Muscle layer of colon (tissue), 2 donors: Measurements from ENCODE around the gene VPS41.

Experiments
- H3K27ac ChIP-seq: one replicate; pipeline ENCODE4 v1.7.0; 2013; ENCODE audit warnings: low read depth, mild to moderate bottlenecking, low read length, moderate library complexity
- H3K27me3 ChIP-seq, 2 donors: one replicate each; pipeline ENCODE4 v1.7.0; 2013; ENCODE audit warnings: low read length in 2 of 2, mild to moderate bottlenecking in 2 of 2; ENCODE audit not compliant: insufficient read depth in 2 of 2, control insufficient read depth in 1 of 2
- H3K36me3 ChIP-seq: one replicate; pipeline ENCODE4 v1.7.0; 2013; ENCODE audit warnings: mild to moderate bottlenecking, low read length; ENCODE audit not compliant: insufficient read depth
- H3K4me1 ChIP-seq: one replicate; pipeline ENCODE4 v1.7.0; 2013; ENCODE audit warnings: mild to moderate bottlenecking, low read length; ENCODE audit not compliant: insufficient read depth
- H3K4me3 ChIP-seq, 2 donors: one replicate each; pipeline ENCODE4 v1.7.0; 2013; ENCODE audit warnings: low read length in 2 of 2, low read depth in 1 of 2, mild to moderate bottlenecking in 1 of 2, moderate library complexity in 1 of 2
- H3K9ac ChIP-seq: one replicate; pipeline ENCODE4 v1.7.0; 2013; ENCODE audit warnings: low read length
- H3K9me3 ChIP-seq: one replicate; pipeline ENCODE4 v1.7.0; 2013; ENCODE audit warnings: mild to moderate bottlenecking, low read length
- donor health status: abdominal sarcoma.
- donor health status: Adenocarcinoma of cecum.

VPS41 gene

GRCh38 chr7:38798552-38799267, 110.3 kb downstream of the VPS41 start:
- Histone ChIP-seq H3K36me3 (peaks cover 6% of the 10 kb centered on the region), H3K27ac (no peak overlapping the region), H3K9ac (no peak overlapping the region), H3K9me3 (no peaks in the 10 kb centered on the region), H3K27me3 (no peaks in the 10 kb centered on the region), H3K4me1 (no peaks in the 10 kb centered on the region), H3K4me3 (no peak overlapping the region)

DNA sequence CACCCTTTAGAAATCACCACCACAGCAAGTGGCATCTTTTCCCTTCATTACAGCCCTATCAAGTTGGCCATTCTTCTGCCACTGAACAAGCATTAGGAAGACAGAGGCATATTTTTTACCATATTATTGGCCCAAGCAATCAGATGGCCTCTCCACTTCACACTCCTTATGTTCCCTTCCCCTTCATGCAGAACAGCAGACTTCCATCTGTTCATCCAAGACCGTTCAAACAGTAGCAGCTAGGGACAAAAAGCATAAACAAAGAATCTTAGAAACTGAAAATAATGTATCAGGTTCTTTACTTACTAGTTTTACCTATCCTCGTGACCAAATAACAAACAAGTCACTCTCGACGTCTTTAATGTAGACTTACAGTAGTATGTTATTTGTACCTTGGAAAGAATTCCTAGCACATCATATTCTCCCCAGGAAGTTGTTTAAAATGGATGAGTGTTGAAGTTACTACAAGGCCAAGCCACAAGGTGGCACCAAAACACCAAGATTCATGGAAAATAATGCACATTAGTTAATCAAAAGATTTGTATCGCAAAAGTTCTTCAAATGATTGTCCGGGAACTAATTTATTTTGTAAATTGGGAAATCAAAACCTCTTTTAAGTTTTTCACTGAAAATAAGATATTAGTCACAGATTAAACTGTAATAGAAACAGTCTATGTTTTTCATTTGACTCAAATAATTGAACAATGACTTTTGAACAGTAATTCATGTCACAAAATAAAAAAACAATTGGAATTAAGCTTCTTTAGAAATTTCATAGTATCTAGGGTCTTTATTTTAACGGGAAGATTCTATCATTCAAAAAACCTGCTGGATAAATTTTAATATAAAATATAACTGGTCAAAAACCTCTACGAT, 112.1 kb downstream of the VPS41 start:
- Histone ChIP-seq H3K4me3 (no peak overlapping the region), H3K27ac (no peak overlapping the region), H3K9ac (no peak overlapping the region), H3K27me3 (no peaks in the 10 kb centered on the region), H3K4me1 (no peaks in the 10 kb centered on the region), H3K36me3 (peaks cover 6% of the 10 kb centered on the region), H3K9me3 (no peaks in the 10 kb centered on the region)

DNA sequence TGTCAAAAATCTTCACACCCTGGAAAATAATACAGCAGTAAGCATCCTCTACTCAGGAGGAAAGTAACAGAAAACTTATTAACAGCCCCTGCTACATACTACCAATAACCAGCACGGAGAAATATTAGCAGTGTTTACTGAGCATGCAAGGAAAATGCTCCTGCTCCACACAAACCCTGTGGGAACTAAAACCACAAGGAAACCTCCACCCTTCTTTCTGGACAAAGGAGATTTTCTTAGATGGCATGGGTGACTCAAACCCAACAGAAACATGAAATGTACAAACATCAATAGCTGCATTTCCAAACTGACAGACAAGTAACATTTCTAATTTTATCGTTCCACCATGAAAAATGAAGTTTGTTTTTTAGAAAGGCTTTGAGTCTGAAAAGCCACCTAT, 113.4 kb downstream of the VPS41 start:
- Histone ChIP-seq H3K9me3 (no peaks in the 10 kb centered on the region), H3K4me3 (no peak overlapping the region), H3K27me3 (no peaks in the 10 kb centered on the region), H3K36me3 (peaks cover 15% of the 10 kb centered on the region), H3K9ac (no peak overlapping the region), H3K27ac (no peak overlapping the region), H3K4me1 (no peaks in the 10 kb centered on the region)

DNA sequence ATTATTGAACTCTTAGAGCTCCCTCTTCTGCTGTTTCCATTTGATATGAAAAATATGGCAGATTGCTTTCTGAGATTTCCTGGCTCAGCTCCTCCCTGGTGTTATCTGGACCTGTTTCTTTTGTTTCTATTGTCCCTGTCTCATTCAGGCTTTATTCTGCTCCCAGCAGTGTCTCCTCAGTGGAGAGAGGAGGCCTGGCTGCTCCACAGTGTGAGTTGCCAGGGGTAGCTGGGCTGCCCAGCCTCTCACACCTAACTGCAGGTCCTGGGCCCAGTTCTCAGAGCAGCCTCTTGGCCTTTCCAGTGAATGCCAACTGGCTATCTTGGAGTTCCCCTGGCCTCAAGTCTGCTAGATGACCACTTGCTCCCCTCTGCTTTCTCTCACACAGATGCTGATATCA, 127.0 kb downstream of the VPS41 start:
- no peaks in the 10 kb centered on the region for H3K9me3 ChIP-seq
- no peak overlapping the region for H3K9ac ChIP-seq
- H3K27ac ChIP-seq = no peak overlapping the region
- no peak overlapping the region for H3K4me3 ChIP-seq
- no peaks in the 10 kb centered on the region for H3K4me1 ChIP-seq
- H3K27me3 ChIP-seq = no peaks in the 10 kb centered on the region
- H3K36me3 ChIP-seq = no peaks in the 10 kb centered on the region

- no peaks in the 10 kb centered on the region for H3K4me1 ChIP-seq
- no peak overlapping the region for H3K27ac ChIP-seq
- no peak overlapping the region for H3K9ac ChIP-seq
- no peaks in the 10 kb centered on the region for H3K27me3 ChIP-seq
- no peak overlapping the region for H3K4me3 ChIP-seq
- H3K36me3 ChIP-seq = peaks cover 11% of the 10 kb centered on the region
- no peaks in the 10 kb centered on the region for H3K9me3 ChIP-seq
Measured at GRCh38 chr7:38777609-38778008, 131.4 kb downstream of the VPS41 start.

DNA sequence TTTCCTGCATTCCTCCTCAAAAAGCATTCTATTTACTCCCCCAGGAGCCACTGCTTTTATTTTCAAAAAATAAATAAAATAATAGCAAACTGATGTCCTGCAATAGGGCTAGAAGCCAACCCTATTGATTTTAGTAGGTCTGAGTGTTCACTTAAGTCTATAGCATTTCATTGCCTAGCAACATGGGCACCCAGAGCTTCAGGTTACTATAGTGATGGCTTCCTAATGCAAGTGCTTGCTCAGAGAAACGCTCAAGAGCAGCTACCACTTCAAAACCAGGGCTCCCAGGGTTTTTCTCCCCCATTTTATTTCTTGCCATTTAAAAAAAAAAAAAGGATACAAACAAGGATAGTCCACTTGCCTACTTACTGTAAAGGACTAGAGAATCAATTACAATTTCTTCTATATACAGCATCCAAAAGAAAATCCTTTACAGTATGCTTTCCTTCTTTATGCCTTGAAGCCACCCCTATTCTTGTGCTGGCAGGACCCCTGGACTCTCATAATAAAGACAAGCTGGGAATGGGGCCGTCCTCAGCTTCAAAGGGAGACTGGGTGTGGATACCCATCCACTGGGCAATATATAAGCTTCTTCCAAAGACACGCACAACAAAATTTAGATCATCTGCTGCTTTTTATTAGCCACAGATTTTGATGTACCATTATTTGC, 133.3 kb downstream of the VPS41 start:
- peaks cover 11% of the 10 kb centered on the region for H3K36me3 ChIP-seq
- no peak overlapping the region for H3K4me3 ChIP-seq
- no peak overlapping the region for H3K27ac ChIP-seq
- no peaks in the 10 kb centered on the region for H3K27me3 ChIP-seq
- H3K4me1 ChIP-seq = no peaks in the 10 kb centered on the region
- no peak overlapping the region for H3K9ac ChIP-seq
- no peaks in the 10 kb centered on the region for H3K9me3 ChIP-seq

GRCh38 chr7:38773430-38773829, 135.6 kb downstream of the VPS41 start:
- no peaks in the 10 kb centered on the region for H3K9me3 ChIP-seq
- no peak overlapping the region for H3K9ac ChIP-seq
- H3K36me3 ChIP-seq = peaks cover 11% of the 10 kb centered on the region
- H3K4me3 ChIP-seq = no peak overlapping the region
- no peaks in the 10 kb centered on the region for H3K27me3 ChIP-seq
- no peaks in the 10 kb centered on the region for H3K4me1 ChIP-seq
- H3K27ac ChIP-seq = no peak overlapping the region

DNA sequence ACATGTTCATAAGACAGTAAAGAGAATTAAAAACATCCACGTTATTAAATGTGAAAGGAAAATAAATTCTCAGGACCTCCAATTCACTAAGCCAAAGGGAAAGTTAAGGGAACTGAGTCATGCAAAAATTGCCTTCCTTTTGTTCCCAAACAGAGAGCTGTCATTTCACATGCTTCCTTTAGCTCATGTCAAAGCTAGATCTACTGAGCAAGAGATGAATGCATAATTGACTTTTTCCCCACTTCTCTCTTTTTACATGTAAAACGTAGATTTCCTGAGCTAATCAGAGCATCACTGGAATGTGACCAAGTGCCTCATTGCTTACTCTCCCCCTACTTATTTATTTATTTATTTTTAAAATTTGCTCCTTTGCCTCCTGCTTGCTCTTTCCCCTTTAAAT, 148.8 kb downstream of the VPS41 start:
- Histone ChIP-seq H3K4me3 (no peak overlapping the region), H3K9me3 (no peaks in the 10 kb centered on the region), H3K4me1 (no peaks in the 10 kb centered on the region), H3K27me3 (no peaks in the 10 kb centered on the region), H3K9ac (no peak overlapping the region), H3K36me3 (peaks cover 11% of the 10 kb centered on the region), H3K27ac (no peak overlapping the region)

- Histone ChIP-seq H3K36me3 (peaks cover 9% of the 10 kb centered on the region), H3K27me3 (no peaks in the 10 kb centered on the region), H3K9me3 (no peaks in the 10 kb centered on the region), H3K9ac (no peak overlapping the region), H3K4me1 (no peaks in the 10 kb centered on the region), H3K27ac (no peak overlapping the region), H3K4me3 (no peak overlapping the region)
Measured at GRCh38 chr7:38759028-38759427, 150.0 kb downstream of the VPS41 start.

DNA sequence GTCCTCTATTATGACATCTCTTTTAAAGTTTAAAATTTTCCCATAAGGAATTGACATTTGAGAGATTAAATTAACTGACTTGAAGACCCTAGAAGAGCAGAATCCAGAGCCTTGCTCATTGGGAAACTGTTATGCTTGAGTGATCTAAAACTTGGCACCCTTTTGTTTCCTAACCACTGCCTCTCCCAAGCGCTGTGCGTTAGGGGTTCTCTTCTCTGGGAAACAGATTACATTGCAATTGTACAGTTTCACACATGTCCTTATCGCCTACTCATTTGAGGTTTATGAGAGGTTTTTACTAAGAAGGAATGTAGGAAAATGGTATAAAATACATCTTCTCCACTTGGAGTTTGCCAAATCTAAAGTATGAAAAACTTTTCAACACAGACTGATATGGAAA, 151.1 kb downstream of the VPS41 start:
- Histone ChIP-seq H3K4me3 (no peak overlapping the region), H3K36me3 (peaks cover 14% of the 10 kb centered on the region), H3K9me3 (no peaks in the 10 kb centered on the region), H3K9ac (no peak overlapping the region), H3K4me1 (no peaks in the 10 kb centered on the region), H3K27ac (no peak overlapping the region), H3K27me3 (no peaks in the 10 kb centered on the region)

DNA sequence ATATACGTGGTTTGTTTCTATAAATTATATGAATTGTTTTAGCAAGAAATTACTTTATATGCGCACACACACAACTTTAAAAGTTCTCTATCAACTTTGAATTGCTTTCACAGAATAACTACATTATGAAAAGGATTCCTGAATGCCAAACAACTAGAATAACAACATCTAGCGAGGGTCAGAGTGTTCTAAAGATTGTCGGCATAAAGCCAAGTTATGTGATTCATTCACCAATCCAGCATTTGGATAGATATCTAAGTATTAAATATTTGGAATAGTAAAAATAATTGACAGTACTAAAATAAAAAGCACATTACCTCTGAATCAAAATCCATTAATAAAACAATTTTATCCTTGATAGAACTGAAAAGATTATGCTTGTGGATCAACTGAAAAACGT, 152.5 kb downstream of the VPS41 start:
- Histone ChIP-seq H3K27me3 (no peaks in the 10 kb centered on the region), H3K36me3 (peaks cover 21% of the 10 kb centered on the region), H3K4me1 (no peaks in the 10 kb centered on the region), H3K4me3 (no peak overlapping the region), H3K27ac (no peak overlapping the region), H3K9me3 (no peaks in the 10 kb centered on the region), H3K9ac (no peak overlapping the region)
